HG03571 (cell line): ENCODE results near the gene VPS45.

ENCODE experiments used
- ATAC-seq: cut with Tn5 transposase; IDR thresholded peaks from one replicate; pipeline ENCODE4 v1.9.1; 2021; ENCODE audit not compliant: unreplicated experiment

Gene VPS45

DNA sequence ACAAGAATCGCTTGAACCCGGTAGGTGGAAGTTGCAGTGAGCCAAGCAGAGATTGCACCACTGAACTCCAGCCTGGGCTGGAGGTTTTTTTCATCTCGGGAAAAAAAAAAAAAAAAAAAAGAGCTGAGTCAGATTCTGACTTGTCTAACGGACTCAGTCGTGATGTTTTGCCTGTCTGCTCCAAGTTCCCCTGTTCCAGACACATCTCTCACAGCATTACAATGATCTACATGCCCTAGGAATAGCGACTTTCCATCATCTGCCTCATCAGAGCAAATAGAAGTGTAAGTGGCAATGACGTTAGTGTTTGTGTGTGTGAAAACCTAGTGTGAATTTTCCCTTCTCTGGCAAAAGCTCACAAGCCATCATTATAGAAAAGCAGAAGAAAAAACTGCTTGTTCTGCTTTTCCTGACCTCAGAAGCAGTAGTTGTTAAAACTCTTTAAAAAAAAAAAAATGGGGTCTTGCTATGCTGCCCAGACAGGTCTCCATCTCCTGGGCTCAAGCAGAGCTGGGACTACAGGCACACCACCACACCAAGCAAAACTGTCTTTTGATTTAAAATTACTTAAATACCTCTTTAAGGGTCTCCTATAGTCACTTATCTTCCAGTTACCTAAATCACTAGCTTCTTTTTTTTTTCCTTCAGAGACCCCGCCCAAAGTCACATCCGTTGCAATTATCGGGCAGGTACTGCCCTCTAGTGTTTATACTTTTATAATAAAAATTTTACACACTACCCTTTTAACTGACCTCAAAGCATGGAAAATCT is 119.4 kb downstream of the VPS45 start:
- ATAC-seq, result no peak

GRCh38 chr1:150187560-150187931 is 120.0 kb downstream of the VPS45 start:
- ATAC-seq, result no peak

DNA sequence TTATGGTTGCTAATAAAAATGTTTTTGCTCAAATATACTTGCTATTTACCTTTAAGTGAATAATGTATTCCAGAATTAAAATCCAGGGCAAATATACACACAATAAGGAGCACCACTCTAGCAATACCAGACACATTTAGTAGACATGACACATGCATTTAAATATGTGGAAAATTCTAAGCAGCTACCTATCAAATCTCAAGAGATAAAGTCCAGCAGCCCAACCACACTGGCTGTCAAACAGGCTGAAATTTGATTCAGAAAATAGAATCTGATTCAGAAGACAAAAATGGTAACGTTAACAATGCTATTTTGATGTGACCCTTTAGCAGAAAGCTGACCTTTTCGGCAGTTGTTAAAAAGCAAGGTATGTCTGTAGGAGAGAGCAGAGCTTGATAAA is 124.4 kb downstream of the VPS45 start:
- no peak for ATAC-seq

GRCh38 chr1:150194381-150195031 is 126.9 kb downstream of the VPS45 start:
- ATAC-seq, result no peak
